HG03378 (cell line): ENCODE data around the gene RANBP17.

Experiments used
- ATAC-seq: cut with Tn5 transposase; IDR thresholded peaks from one replicate; pipeline ENCODE4 v1.9.1; 2021; ENCODE audit warnings: mild to moderate bottlenecking, moderate library complexity; ENCODE audit not compliant: unreplicated experiment

RANBP17 gene

DNA sequence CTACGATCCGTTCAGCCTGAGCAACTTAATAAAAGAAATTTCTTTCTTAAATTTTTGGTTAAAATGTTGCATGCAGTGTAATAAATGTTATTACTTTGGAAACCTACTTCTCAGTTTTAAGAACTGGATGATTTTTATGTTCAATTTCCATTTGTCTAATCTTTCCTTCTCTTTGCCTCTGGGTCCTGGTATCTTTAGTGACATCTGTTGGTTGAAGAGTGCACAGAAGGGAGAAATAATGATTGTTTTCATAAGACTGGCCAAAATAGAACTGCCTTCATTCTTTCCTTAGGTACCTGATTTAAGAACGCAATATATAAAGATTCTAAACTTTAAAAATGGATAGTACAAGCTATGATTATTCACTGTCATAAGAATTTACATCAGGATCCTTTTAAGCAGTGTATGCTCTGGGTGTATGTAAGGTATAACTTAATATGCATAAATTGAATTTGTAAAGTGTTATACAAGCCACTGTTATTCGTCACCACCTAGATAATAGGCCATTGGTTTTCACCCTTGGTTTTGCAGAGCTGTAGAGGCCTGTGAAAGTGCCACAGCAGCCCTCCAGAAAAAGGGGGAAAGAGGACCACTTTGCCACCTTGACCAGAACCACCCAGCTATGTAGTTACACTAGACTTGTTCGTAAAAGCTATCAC lies 364.4 kb downstream of the RANBP17 start:
- no peak for ATAC-seq

GRCh38 chr5:171226864-171227263 lies 365.0 kb downstream of the RANBP17 start:
- ATAC-seq, result peak; percentile 54

GRCh38 chr5:171236651-171237050 lies 374.8 kb downstream of the RANBP17 start:
- no peak for ATAC-seq

DNA sequence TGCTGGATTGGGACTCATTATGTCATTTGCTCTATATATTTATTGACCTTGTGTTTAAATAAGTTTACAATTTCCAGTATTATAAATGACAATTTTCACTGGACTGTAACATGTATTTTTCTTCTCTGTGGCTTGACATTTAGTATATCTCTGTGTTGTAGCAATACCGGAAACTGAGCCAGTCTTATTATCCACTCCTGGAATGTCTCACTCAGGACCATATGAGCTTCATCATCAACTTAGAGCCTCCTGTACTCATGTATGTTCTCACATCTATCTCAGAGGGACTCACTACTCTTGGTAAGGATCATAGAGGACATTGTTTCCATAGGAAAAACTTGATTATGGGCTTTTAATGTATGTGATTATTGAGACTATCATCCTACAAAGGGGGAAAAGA lies 380.7 kb downstream of the RANBP17 start:
- no peak for ATAC-seq

DNA sequence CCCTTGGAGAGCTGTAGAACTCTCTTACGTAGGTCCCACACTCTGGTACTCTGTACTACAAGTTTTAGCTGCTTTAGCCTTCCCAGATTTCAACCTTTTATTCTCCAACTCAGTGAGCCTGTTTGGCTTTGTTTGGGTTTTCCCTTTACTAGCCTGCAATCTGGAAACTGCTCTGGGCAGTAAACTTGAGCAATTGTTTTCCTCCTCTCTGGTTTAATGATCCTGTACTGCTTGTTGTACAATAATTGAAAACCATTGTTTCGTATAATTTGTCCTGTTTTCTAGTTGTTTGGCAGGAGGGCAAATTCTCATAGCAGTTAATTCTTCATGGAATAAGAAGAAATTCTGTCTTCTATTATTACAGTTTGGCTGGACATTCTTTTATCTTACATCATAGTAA lies 384.4 kb downstream of the RANBP17 start:
- no peak for ATAC-seq

- no peak for ATAC-seq
These were observed 387.6 kb downstream of the RANBP17 start for GRCh38 chr5:171249460-171249859.

GRCh38 chr5:171250738-171251137 lies 388.9 kb downstream of the RANBP17 start:
- ATAC-seq, result no peak

DNA sequence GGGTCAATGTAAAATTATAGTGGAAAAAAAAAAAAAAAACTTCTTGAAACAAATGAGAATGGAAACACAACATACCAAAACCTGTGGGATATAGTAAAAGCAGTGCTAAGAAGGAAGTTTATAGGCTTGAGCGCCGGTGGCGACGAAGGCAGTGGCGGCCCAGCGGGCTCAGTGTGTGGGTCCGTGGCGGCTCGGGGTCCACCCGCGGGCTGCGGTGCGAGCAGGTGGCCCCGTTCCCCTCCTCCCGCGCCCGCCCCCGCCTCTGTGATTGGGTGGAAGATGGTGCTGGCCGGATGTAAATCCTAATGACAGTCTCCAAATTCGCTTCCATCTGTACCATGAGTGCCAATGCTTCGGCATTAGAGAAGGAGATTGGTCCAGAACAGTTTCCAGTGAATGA lies 389.7 kb downstream of the RANBP17 start:
- ATAC-seq, result no peak

DNA sequence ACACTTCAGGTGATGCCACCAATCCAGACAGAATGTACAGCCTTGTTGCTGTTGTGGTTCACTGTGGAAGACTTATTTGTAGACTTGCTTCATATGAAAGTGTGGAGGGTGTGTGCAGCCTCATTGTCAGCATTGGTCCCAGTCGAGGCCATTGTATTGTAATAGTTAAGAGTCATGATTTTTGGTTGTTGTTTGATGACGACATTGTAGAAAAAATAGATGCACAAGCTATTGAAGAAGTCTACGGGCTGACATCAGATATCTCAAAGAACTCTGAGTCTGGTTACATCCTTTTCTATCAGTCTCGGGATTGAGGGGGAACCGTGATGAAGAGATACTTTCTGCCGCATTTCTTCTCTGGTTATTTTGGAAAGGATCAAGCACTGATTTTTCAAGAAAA lies 390.9 kb downstream of the RANBP17 start:
- no peak for ATAC-seq

DNA sequence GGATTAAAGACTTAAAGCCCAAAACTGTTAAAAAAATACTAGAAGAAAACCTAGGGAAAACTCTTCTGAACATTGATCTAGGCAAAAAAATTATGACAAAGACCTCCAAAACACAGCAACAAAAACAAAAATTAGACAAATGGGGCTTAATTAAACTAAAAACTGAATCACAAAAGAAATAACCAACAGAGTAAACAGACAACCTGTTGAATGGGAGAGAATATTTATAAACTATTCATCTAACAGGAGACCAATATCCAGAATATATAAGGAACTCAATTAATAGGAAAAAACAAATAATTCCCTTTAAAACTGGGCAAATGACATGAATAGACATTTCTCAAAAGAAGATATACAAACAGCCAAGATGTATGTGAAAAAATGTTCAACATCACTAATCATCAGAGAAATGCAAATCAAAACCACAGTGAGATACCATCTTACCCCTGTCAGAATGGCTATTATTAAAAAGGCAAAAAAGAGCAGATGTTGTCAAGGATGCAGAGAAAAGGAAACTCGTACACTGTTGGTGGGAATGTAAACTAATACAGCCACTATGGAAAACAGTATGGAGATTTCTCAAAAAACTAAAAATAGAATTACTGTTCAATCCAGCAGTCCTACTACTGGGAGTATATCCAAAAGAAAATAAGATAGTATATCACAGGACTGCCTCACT lies 397.1 kb downstream of the RANBP17 start:
- ATAC-seq, result no peak

DNA sequence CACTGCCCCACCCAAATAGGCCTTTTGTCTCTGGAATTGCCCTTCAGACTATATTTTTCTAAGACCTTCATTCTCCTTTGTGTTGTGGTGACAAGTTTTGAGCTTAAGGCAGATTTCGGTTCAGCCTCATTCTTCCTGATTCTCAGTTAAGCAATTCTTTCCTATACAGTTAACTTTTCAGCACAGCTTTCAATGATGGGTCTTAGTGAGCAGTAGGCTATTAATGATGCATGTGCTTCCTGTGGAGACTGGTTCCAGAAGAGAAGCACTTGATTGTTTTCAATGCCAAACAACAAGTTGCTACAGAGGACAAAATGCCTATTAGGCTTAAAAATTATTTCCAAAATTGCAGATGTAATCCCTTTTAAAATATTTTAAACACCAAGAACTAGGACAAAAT lies 399.5 kb downstream of the RANBP17 start:
- no peak for ATAC-seq

- no peak for ATAC-seq
These were observed 400.1 kb downstream of the RANBP17 start for GRCh38 chr5:171261904-171262303.

DNA sequence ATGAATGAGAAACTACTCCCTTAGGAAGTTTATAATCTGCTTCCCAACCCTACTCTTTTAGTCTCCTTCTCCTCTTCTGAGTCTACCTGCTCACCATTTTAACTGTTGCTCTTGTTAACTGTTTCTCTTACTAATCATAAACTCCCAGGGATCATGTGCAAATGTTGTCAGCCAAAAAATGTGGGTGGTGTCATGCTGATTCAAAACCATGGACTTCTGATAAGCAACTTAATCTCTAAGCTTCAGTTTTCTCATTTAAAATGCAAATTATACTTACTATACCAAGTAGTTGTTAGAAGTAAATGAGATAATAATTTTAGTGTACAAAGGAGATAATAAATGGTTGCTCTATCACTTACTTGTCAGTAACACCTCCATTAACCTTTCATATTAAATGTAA lies 401.4 kb downstream of the RANBP17 start:
- ATAC-seq, result no peak

- no peak for ATAC-seq
These were observed 403.0 kb downstream of the RANBP17 start for GRCh38 chr5:171264843-171265242.

GRCh38 chr5:171268700-171269620 lies 407.1 kb downstream of the RANBP17 start:
- no peak for ATAC-seq

- ATAC-seq, result no peak
These were observed 407.9 kb downstream of the RANBP17 start for GRCh38 chr5:171269717-171270116.

DNA sequence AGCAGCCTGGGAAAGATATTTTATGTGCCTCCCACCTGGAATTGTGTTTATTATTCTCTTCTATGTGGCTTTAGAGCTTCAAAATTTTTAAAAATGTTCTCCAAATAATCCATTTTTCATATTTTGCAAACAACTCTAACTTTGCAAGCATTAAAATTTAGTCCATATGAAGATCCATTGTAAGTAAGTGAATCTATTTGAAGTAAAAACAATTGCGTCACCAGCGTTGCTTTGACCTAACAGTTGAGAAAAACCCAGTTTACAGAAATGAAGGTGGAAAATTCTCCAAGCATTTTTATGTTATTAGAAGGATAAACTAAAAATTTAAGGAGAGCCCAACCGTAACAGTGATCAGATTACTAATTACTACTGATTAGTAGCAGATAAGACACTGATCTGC lies 408.3 kb downstream of the RANBP17 start:
- no peak for ATAC-seq

- ATAC-seq, result no peak
These were observed 410.0 kb downstream of the RANBP17 start for GRCh38 chr5:171271798-171272197.

- ATAC-seq, result no peak
These were observed 411.5 kb downstream of the RANBP17 start for GRCh38 chr5:171272996-171273970.

- no peak for ATAC-seq
These were observed 414.2 kb downstream of the RANBP17 start for GRCh38 chr5:171275841-171276544.
